DOHH2 (cell line): ENCODE data around the gene SEZ6L2.

Source experiments
- CTCF ChIP-seq: fragments of 200-600 bp; sonication (generic); IDR thresholded peaks from one replicate; pipeline ENCODE4 v1.5.1; 2014; ENCODE audit warnings: antibody characterized with exemption, mild to moderate bottlenecking, low read depth, low read length; ENCODE audit not compliant: poor library complexity, severe bottlenecking
- EZH2phosphoT487 ChIP-seq: fragments of 200-600 bp; sonication (generic); IDR thresholded peaks from 2 replicates; pipeline ENCODE4 v1.6.1; 2017; ENCODE audit warnings: borderline replicate concordance, mild to moderate bottlenecking, antibody characterized with exemption, low read length, moderate library complexity, mixed read lengths

- TF ChIP-seq CTCF (no peak), EZH2phosphoT487 (no peak)
Measured at GRCh38 chr16:29898135-29898803, 1.1 kb downstream of the SEZ6L2 start.
